MM.1S (cell line): ENCODE measurements around the gene LIMS2.

Experiments
- CTCF ChIP-seq: fragments of 300-600 bp; sonication (generic); IDR thresholded peaks from 2 replicates; pipeline ENCODE4 v1.5.1; 2016; ENCODE audit warnings: antibody characterized with exemption, low read length, mixed read lengths
- EZH2 ChIP-seq: fragments of 300-600 bp; sonication (generic); optimal IDR thresholded peaks from 2 replicates; pipeline ENCODE3; 2017; ENCODE audit warnings: low read depth, mild to moderate bottlenecking, antibody characterized with exemption, low read length, mixed read lengths
- EZH2phosphoT487 ChIP-seq: fragments of 300-600 bp; sonication (generic); IDR thresholded peaks from 2 replicates; pipeline ENCODE4 v1.6.1; 2018; ENCODE audit warnings: antibody characterized with exemption, low read length

DNA sequence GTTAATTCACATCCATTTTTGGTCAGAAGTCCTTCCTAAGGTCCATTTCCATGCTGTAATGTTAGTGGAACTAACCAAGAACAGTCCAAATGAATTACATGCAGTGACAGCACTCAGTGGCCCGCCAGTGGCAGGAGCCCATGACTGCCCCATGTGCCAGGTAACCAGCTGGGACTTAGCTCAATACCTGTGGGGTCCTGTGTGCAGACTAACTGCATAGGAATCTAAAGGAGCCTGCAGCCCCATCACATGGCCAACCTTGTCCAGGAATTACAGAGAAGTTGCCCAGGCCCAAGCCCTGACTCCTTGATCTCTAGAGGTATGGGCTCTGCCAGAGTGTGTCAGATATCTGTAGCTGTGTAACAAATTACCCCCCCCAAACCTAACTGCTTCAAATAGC is 64.8 kb downstream of the LIMS2 start:
- no peak for TF ChIP-seq EZH2phosphoT487
- no peak for TF ChIP-seq CTCF
- TF ChIP-seq EZH2 = no peak
